Measurements from ENCODE around the gene CFC1.
"Not testable (repeated sequence)": the region's sequence is repeated elsewhere in the genome, so short reads cannot be mapped to it uniquely, and the experiment has no call there.

CFC1 gene

GRCh38 chr2:130599393-130599792, at the start of gene CFC1:
CFC1 (minus strand) TSS chr2:130599575; CDS start chr2:130599287, 288 bp downstream.
- not testable (repeated sequence) for DNase-seq (ENCODE audit: low read depth)

DNA sequence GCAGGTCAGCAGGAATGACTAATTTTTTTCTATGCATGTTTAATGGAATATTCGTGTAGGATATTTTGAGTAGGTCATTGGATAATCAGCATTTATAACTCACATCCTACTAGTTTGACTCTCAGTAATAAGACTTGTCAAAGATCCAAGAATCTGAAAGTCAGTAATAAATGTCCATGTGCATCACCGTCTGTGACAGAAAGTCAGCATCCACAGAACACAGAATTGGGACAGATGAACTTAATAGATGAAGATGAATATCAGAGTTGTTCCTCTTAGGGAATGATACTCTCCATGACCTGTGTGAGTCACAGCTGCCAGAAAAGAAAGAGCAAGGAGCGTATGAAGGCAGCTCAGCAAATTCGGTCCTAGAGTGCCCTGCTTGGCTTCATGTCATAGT, 42.3 kb upstream of the CFC1 start:
- DNase-seq (ENCODE audit: low read depth) = not testable (repeated sequence)

- DNase-seq (ENCODE audit: low read depth) = not testable (repeated sequence)
Measured at GRCh38 chr2:130638973-130639372, 39.6 kb upstream of the CFC1 start.

- DNase-seq (ENCODE audit: low read depth) = not testable (repeated sequence)
Measured at GRCh38 chr2:130628784-130629475, 29.6 kb upstream of the CFC1 start.

GRCh38 chr2:130611140-130611539, 11.8 kb upstream of the CFC1 start, which contains the start of gene POTEJ:
POTEJ (plus strand) TSS chr2:130611440; CDS start chr2:130611533, 93 bp downstream.
- DNase-seq (ENCODE audit: low read depth) = not testable (repeated sequence)

DNA sequence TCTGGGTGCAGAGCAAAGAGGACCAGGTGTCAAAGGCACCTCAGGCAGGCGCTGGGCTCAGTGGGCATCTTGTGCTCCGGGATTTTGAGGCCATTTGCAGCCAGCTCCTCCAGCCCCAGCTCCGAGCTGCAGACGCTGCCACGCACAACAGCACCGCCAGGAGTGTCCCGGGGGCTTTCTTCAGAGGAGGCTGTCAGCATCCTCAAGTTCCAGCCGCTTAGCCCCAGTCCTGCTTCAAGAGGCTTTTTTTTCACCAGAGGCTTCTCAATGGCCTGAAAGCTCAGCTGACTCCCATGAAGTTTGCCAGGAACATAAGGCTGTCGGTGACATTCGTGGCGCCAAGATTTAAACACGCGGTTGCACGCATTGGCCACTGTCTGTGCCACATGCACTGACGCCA, 11.1 kb upstream of the CFC1 start:
- not testable (repeated sequence) for DNase-seq (ENCODE audit: low read depth)

- DNase-seq (ENCODE audit: low read depth) = not testable (repeated sequence)
Measured at GRCh38 chr2:130609002-130609920, 9.9 kb upstream of the CFC1 start.

- DNase-seq (ENCODE audit: low read depth) = not testable (repeated sequence)
Measured at GRCh38 chr2:130608276-130609001, 9.1 kb upstream of the CFC1 start.

- DNase-seq (ENCODE audit: low read depth) = not testable (repeated sequence)
Measured at GRCh38 chr2:130601648-130602302, 2.4 kb upstream of the CFC1 start.

DNA sequence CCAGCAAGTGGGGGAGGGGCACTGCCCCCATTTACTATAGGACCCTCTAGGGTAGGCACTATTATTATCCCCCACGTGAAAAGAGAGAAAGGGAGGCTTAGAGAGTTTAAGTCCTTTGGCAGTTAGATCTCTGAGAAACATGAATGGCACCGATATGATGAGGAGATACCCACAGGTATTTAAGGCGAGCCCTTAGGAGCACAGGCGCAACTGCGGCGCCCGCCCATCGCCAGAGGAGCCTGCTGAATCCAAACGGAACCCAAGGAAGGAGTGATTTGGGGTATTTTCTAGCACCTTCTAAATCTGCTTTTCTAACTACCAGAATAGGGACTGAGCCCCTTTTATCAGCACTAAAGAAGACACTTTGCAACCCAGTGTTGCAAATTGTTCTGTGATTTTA, 551 bp upstream of the CFC1 start:
- not testable (repeated sequence) for DNase-seq (ENCODE audit: low read depth)

DNA sequence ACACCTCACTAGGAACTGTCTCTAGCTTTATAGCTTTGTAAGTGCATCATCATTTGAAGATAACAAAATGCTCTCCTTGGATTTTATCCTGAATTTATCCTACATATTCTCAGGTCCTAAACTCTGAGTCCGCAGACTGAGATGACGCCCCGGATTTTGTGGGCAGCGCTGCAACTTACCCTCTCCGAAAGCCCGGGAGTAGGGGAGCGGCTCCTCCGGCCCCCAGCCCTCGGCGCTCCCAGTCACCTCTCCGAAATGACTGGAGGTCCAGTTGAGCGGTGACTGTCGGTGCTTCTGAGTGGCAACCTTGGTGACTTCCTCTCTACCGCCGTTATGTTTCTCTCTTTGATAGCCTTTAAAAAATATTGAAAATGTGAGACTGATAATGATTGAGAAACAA, 912 bp downstream of the CFC1 start:
- not testable (repeated sequence) for DNase-seq (ENCODE audit: low read depth)

- not testable (repeated sequence) for DNase-seq (ENCODE audit: low read depth)
Measured at GRCh38 chr2:130597994-130598393, 1.4 kb downstream of the CFC1 start.

GRCh38 chr2:130596757-130597156, 2.6 kb downstream of the CFC1 start:
- DNase-seq (ENCODE audit: low read depth) = not testable (repeated sequence)

DNA sequence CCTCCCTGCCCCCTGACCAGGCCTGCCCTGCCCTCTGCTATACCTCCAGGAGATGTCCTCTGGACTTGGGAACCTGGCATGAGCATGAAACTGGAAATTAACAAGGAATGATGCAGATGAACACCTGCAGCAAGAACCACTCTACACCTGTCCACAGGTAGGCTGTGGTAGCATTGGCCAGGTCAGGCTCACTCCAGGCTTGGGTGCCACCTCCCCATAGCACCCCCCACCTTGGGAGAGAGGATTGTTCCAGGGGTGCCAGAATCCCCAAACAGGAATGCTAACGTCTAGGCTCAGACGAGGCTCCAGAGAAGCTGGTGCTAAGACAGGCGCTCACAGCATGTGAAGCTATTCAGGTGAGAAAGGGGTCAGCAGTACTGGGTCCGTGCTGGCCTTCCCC, 5.4 kb downstream of the CFC1 start:
- DNase-seq (ENCODE audit: low read depth) = not testable (repeated sequence)

DNA sequence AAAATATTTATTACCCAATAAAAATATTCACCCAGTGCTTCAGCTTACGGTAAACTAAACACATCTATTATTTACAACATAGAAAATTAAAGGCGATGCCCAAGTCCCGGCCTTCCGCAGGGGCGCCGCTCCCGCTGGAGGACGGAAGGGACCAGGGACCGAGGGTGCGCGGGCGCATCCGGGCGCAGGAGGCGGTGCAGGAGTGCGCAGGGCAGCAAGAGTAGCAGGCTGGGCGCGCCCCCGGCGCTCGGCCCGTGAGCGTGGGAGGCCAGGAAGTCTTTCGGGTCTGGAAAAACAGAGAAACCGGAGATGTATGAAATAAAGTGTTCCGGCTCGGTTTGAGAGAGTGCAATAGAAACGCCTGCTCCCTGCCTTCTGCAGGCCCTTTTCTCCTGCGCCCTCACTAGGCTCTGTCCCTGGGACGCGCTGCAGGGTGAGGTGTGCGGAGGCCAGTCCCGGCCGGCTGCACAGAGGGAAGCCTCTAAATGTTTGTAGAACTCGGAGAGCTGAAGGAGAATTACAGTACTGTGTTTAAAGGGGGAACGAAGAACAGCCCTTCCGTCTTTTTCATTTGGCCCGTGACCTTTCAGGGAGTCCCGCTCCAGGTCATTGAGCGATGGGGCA, 6.5 kb downstream of the CFC1 start:
- not testable (repeated sequence) for DNase-seq (ENCODE audit: low read depth)

DNA sequence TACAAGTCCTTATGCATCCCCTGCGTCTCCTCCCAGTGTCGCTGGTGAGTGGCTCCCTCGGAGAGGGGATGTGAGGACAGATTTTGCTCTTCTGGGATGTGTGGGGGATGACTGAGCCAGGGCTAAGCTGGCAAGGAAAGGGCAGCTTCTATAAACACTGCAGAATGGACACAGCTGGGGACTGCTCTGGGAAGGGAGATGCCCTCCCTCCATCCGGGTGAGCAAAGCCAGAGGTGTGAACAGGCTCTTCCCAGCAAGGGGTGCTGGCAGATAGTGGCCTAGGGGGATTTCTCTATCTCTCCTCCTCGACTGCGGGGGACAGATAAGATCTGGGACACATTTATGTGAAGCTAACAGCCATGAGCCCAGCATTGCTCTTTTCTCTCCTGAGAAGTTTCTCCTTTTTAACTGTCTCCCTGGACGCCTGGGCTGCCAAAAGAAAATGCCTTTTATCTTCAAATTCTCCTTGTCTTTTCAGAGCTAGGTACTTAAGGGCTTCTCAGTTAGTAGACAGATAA, 8.5 kb downstream of the CFC1 start:
- not testable (repeated sequence) for DNase-seq (ENCODE audit: low read depth)

GRCh38 chr2:130590170-130590841, 9.1 kb downstream of the CFC1 start:
- not testable (repeated sequence) for DNase-seq (ENCODE audit: low read depth)

DNA sequence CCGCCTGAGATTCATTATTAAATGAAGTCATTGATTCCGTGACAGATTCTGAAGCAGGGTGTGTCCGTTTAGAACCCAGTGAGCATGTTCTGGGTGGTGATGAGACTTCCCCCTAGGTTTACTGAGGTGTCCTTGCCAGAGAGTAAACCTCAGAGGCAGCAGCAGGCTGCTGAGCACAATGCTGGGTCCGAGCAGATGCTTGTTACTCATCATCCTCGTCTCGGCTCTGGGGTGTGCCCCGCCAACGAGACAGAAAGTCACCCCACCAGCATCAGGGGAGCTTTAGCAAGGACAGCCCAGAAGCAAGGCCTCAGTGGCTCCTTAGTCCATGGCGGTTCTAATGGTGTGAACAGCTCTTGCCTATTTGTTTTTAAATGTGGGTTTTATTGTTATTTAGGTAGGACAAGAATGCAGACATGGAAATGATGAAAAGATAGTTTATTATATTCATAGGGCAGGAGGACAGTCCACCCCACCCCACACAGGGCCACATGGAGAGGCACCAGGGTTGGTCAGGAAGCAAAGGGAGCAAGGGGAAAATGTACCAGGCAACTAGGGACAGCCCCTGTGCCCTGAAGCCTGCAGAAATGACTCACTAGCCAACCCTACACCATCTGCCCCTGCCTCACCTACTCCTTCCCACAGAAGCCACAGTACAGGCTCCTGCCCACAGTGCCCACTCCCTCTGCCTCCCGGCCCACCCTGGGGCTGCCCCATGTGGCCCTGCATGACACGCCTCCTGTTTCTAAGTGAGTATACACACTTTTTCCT, 10.5 kb downstream of the CFC1 start:
- not testable (repeated sequence) for DNase-seq (ENCODE audit: low read depth)

- DNase-seq (ENCODE audit: low read depth) = not testable (repeated sequence)
Measured at GRCh38 chr2:130584726-130585125, 14.6 kb downstream of the CFC1 start.
